ENCODE measurements around the gene BPHL.

DNA sequence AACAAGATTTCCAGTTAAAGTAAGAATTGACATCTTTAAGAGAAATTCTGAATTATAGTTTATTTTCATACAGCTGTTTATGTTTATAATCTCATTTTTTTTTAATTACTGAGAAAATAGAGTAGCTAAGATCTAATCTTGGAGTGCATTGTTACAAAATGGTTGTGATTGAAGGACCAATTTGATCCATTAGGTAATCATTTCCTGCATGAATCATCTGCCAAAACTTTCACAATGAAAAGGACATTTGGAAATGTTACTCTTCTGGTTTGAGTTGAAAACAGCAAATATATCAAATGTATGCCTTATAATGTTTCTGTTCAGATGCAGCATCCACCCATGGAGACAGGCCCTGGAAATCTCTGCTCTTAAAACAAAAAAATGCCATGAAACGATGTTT is 19.8 kb downstream of the BPHL start:
- TF ChIP-seq, protein P1, sequence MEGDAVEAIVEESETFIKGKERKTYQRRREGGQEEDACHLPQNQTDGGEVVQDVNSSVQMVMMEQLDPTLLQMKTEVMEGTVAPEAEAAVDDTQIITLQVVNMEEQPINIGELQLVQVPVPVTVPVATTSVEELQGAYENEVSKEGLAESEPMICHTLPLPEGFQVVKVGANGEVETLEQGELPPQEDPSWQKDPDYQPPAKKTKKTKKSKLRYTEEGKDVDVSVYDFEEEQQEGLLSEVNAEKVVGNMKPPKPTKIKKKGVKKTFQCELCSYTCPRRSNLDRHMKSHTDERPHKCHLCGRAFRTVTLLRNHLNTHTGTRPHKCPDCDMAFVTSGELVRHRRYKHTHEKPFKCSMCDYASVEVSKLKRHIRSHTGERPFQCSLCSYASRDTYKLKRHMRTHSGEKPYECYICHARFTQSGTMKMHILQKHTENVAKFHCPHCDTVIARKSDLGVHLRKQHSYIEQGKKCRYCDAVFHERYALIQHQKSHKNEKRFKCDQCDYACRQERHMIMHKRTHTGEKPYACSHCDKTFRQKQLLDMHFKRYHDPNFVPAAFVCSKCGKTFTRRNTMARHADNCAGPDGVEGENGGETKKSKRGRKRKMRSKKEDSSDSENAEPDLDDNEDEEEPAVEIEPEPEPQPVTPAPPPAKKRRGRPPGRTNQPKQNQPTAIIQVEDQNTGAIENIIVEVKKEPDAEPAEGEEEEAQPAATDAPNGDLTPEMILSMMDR (IDR thresholded peaks at IDR 0.05), result no peak
- TF ChIP-seq POLR2AphosphoS5 (IDR thresholded peaks at IDR 0.05) (no peak), POLR2A (IDR thresholded peaks at IDR 0.05) (no peak)

Data from sigmoid colon (tissue), 4 donors.